Measurements from ENCODE around the gene DDIT3.

DDIT3 gene

GRCh38 chr12:57479376-57480115 is 40.8 kb downstream of the DDIT3 start, which contains the start of gene ARHGAP9:
TSS of gene ARHGAP9 (minus strand) at chr12:57479866. CDS start at chr12:57479406, 460 bp downstream.
- DNase-seq: no peak

GRCh38 chr12:57479043-57479375 is 41.3 kb downstream of the DDIT3 start:
- DNase-seq: no peak

- DNase-seq: no peak
Measured at GRCh38 chr12:57477710-57478681, 42.3 kb downstream of the DDIT3 start.

GRCh38 chr12:57476993-57477709 is 43.2 kb downstream of the DDIT3 start:
- DNase-seq: no peak

- DNase-seq: no peak
Measured at GRCh38 chr12:57476162-57476992, 43.9 kb downstream of the DDIT3 start.

- no peak for DNase-seq
Measured at GRCh38 chr12:57475271-57476161, 44.8 kb downstream of the DDIT3 start.

- no peak for DNase-seq
Measured at GRCh38 chr12:57474862-57475261, 45.5 kb downstream of the DDIT3 start.

- no peak for DNase-seq
Measured at GRCh38 chr12:57474430-57474829, 45.9 kb downstream of the DDIT3 start.

- no peak for DNase-seq
Measured at GRCh38 chr12:57473886-57474285, 46.4 kb downstream of the DDIT3 start.

- DNase-seq: no peak
Measured at GRCh38 chr12:57473392-57473791, 46.9 kb downstream of the DDIT3 start.

GRCh38 chr12:57472391-57472790 is 47.9 kb downstream of the DDIT3 start:
- no peak for DNase-seq

GRCh38 chr12:57471661-57472060 is 48.7 kb downstream of the DDIT3 start:
- DNase-seq: no peak

- DNase-seq: no peak
Measured at GRCh38 chr12:57470970-57471656, 49.2 kb downstream of the DDIT3 start.

GRCh38 chr12:57470286-57470969 is 49.9 kb downstream of the DDIT3 start:
- no peak for DNase-seq

- no peak for DNase-seq
Measured at GRCh38 chr12:57469296-57470164, 50.8 kb downstream of the DDIT3 start.

- no peak for DNase-seq
Measured at GRCh38 chr12:57467915-57468314, 52.4 kb downstream of the DDIT3 start.

- no peak for DNase-seq
Measured at GRCh38 chr12:57467212-57467874, 53.0 kb downstream of the DDIT3 start.
